GM18907 (cell line): Measurements from ENCODE around the gene TMEM256.
"Not testable (repeated sequence)": the region's sequence is repeated elsewhere in the genome, so short reads cannot be mapped to it uniquely, and the experiment has no call there.

ENCODE experiments used
- ATAC-seq: cut with Tn5 transposase; IDR thresholded peaks from one replicate; pipeline ENCODE4 v1.9.1; 2021; ENCODE audit warnings: mild to moderate bottlenecking, moderate library complexity; ENCODE audit not compliant: unreplicated experiment

The TMEM256 gene

DNA sequence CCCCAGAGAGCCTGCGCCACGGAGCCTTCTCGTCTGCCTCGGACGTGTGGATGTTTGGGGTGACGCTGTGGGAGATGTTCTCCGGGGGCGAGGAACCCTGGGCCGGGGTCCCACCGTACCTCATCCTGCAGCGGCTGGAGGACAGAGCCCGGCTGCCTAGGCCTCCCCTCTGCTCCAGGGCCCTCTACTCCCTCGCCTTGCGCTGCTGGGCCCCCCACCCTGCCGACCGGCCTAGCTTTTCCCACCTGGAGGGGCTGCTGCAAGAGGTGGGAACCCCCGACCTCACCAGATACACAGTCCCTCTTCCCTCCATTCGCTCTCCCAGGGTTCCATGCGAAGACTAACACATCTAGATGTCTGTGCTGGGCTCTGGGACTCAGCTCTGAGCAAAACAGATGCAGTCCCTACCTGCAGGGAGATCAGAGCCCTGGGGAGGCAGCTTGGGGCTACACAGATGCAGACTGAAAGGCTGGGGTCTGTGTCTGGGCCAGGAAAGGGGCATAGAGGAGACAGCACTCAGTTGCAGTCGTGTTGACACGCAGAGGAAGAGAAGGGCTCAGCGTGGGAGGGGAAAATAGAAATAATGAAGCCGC is 19.3 kb downstream of the TMEM256 start:
- no peak for ATAC-seq

GRCh38 chr17:7383742-7384488 is 20.0 kb downstream of the TMEM256 start:
- ATAC-seq, result no peak

DNA sequence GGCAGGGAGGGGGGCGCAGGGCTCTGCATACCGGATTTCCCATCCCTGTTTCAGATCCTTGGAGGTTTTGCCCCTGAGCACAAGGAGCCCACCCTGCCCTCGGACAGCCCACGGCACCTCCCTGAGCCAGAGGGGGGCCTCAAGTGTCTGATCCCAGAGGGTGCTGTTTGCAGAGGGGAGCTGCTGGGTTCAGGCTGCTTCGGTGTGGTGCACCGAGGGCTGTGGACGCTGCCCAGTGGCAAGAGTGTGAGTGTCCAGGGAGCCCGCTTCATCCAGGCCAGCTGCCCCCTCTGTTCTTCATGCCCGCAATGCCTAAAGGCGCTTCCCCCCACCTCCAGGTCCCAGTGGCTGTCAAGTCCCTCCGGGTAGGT is 20.5 kb downstream of the TMEM256 start:
- no peak for ATAC-seq

- ATAC-seq, result no peak
Observed at GRCh38 chr17:7382901-7383300, 21.0 kb downstream of the TMEM256 start.

- no peak for ATAC-seq
Observed at GRCh38 chr17:7380855-7381683, 22.8 kb downstream of the TMEM256 start, which contains the start of gene TNK1. TNK1 (plus strand) TSS chr17:7381089; CDS start chr17:7382927, 1,838 bp downstream.

DNA sequence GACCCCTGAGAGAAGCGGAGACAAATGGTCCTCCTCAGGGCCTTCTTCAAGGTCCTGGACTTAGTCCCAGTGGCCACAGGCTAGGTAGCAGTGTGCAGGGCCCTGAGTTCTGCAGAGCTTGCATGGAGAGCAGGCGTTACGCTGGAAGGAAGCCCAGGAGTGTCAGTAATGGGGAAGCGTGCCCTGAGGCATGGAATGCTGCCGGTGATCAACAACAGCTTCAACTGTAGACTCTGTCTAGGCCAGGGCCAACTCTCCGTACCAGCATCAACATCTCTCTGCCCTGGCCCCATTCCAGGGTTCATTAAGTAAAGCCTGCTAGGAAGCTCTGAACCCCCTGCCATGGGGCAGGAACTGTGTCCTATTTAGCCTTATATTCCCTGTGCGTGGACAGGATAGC is 23.6 kb downstream of the TMEM256 start:
- no peak for ATAC-seq

GRCh38 chr17:7379134-7379533 is 24.8 kb downstream of the TMEM256 start:
- ATAC-seq, result no peak

- ATAC-seq, result no peak
Observed at GRCh38 chr17:7374353-7374752, 29.5 kb downstream of the TMEM256 start.

DNA sequence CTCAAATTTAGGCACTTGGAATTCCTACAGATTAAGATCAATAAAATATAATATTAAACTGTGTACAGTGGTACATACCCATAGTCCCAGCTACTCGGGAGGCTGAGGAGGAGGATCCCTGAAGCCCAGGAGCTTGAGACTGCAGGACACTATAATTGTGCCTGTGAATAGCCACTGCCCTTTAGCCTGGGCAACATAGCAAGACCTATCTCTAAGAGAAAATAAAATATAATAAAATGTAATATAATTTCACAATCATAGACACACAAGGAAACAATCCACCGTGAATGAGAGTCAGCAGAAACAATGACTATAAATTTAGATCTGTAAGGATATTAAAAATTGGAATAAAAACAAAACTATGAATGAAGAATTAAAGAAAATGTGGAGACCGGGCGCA is 33.0 kb downstream of the TMEM256 start:
- ATAC-seq, result no peak

GRCh38 chr17:7369825-7370224 is 34.1 kb downstream of the TMEM256 start:
- ATAC-seq, result no peak

DNA sequence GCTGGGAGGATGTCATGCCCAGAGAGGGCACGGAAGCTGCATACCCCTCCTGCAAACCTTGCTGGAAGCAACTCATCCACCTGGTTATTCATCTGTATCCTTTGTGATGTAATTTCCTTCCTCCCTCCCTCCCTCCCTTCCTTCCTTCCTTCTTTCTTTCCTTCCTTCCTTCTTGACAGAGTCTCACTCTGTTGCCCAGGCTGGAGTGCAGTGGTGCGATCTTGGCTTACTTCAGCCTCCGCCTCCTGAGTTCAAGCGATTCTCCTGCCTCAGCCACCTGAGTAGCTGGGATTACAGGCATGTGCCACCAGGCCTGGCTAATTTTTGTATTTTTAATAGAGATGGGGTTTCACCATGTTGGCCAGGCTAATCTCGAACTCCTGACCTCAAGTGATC is 35.3 kb downstream of the TMEM256 start:
- not testable (repeated sequence) for ATAC-seq

DNA sequence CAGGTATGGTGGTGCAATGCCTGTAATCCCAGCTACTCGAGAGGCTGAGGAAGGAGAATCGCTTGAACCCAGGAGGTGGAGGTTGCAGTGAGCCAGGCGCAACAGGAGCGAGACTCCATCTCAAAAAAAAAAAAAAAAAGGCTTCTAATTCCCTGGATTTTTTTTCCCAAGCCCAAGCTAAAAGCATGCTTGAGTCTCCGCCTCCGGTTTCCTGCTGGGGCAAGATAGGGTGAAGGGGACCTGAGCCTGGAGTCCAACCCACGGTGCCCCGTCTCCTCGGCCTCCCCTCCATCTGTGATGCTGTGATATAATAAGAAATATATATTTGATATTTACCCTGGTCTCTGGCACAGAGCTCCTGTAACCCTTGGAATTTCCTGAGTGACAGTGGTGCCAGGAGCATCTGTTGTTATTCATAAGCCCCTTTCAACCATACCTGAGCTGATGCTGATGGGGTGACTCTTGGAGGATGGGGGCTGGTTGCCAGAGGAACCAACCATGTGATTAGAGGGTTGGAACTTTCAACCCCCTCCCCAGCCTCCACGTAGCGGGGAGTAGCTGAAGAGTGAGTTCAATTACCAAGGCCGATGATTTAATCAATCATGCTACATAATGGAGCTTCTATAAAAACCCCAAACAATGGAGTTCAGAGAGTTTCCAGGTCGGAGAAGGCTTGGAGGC is 35.8 kb downstream of the TMEM256 start:
- no peak for ATAC-seq

GRCh38 chr17:7367083-7367482 is 36.8 kb downstream of the TMEM256 start:
- ATAC-seq, result no peak

- not testable (repeated sequence) for ATAC-seq
Observed at GRCh38 chr17:7365963-7366362, 37.9 kb downstream of the TMEM256 start.

- ATAC-seq, result no peak
Observed at GRCh38 chr17:7363311-7363710, 40.6 kb downstream of the TMEM256 start.

DNA sequence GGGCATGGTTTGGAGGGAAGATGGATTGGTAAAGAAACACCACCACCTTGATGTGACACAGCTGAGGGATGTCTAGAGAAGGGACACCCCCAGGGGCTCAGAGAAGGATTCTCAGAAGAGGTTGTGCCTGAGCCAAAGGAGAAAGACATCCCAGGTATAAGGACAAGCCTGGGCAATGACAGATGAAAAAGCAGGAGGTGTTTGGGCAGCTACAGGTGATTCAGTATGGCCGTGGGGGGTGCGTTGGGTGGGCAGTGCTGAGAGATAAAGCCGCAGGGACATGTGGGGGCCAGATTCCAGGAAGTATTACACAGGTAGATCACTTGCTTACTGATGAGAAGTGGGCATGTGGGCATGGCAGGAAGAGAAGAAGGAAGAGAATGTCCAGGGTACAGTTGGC is 42.0 kb downstream of the TMEM256 start:
- ATAC-seq, result no peak

- no peak for ATAC-seq
Observed at GRCh38 chr17:7357381-7357780, 46.5 kb downstream of the TMEM256 start.

- ATAC-seq, result no peak
Observed at GRCh38 chr17:7356756-7357155, 47.1 kb downstream of the TMEM256 start.

- peak; percentile 30 for ATAC-seq
Observed at GRCh38 chr17:7356072-7356549, 47.8 kb downstream of the TMEM256 start.

- no peak for ATAC-seq
Observed at GRCh38 chr17:7355573-7355972, 48.3 kb downstream of the TMEM256 start.

DNA sequence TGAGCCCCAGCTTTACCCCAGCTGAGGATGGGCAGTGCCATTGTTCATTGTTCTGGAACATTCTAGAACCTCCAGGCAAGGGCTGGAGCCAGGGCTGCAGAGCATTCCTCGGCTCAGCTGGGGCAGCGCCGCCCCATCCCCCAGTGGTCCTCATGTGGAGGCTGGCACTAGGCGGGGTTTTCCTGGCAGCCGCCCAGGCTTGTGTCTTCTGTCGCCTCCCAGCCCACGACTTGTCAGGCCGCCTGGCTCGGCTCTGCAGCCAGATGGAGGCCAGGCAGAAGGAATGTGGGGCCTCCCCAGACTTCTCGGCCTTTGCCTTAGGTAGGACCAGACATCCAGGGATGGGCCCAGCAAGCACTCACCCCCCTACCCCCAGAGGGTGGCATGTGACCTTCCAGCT is 48.8 kb downstream of the TMEM256 start, which contains the start of gene TMEM95:
Gene TMEM95, plus strand, starts transcription at position 104 of the 400 bp plus-strand sequence. Its CDS starts 49 bp downstream, at position 153.
- ATAC-seq, result no peak
